Endodermal cell (in vitro differentiated cells): ENCODE data around the gene PTPN14. TPM values are rescaled to one million over a fixed set of nuclear protein-coding genes. Genes with fewer than 3 reads are reported as not detected.

Experiments
- DNase-seq: peaks from one replicate; pipeline ENCODE4 v3.0.0-alpha.2; 2017
- H3K27ac ChIP-seq: 2 replicates; pipeline ENCODE4 v1.5.1; 2013; ENCODE audit warnings: mild to moderate bottlenecking, low read depth, low read length, moderate library complexity
- H3K27me3 ChIP-seq: 2 replicates; pipeline ENCODE4 v1.6.1; 2013; ENCODE audit warnings: mild to moderate bottlenecking, low read length, moderate library complexity; ENCODE audit not compliant: insufficient read depth, control insufficient read depth, poor library complexity, severe bottlenecking
- H3K36me3 ChIP-seq: 2 replicates; pipeline ENCODE4 v1.7.0; 2013; ENCODE audit warnings: mild to moderate bottlenecking, low read length, moderate library complexity; ENCODE audit not compliant: control insufficient read depth, insufficient read depth
- H3K4me1 ChIP-seq: one replicate; pipeline ENCODE4 v1.7.0; 2013; ENCODE audit warnings: low read length; ENCODE audit not compliant: control insufficient read depth, insufficient read depth
- H3K4me3 ChIP-seq: 2 replicates; pipeline ENCODE4 v1.5.1; 2013; ENCODE audit warnings: mild to moderate bottlenecking, low read length, moderate library complexity
- H3K9ac ChIP-seq: 2 replicates; pipeline ENCODE4 v1.6.1; 2013; ENCODE audit warnings: mild to moderate bottlenecking, low read length, moderate library complexity; ENCODE audit not compliant: poor library complexity, severe bottlenecking; ENCODE audit errors: extremely low read depth
- H3K9me3 ChIP-seq: 2 replicates; pipeline ENCODE4 v1.6.1; 2013; ENCODE audit warnings: mild to moderate bottlenecking, low read length, moderate library complexity; ENCODE audit not compliant: control insufficient read depth
- H3K27ac Mint-ChIP-seq: 2 replicates; pipeline ENCODE4 v1.8.0; 2020; ENCODE audit warnings: mixed read lengths
- H3K27me3 Mint-ChIP-seq: 2 replicates; pipeline ENCODE4 v1.8.0; 2021; ENCODE audit warnings: mild to moderate bottlenecking, mixed read lengths; ENCODE audit not compliant: insufficient read depth
- H3K36me3 Mint-ChIP-seq: 2 replicates; pipeline ENCODE4 v1.8.0; 2020; ENCODE audit warnings: low read depth, mixed read lengths
- H3K4me1 Mint-ChIP-seq: 2 replicates; pipeline ENCODE4 v1.8.0; 2020; ENCODE audit warnings: mixed read lengths
- H3K4me3 Mint-ChIP-seq: 2 replicates; pipeline ENCODE4 v1.8.0; 2020; ENCODE audit warnings: mild to moderate bottlenecking, moderate library complexity, mixed read lengths
- H3K9me3 Mint-ChIP-seq: 2 replicates; pipeline ENCODE4 v1.8.0; 2020; ENCODE audit warnings: mild to moderate bottlenecking, mixed read lengths
- CTCF ChIP-seq: fragments of 200-600 bp; sonication (generic); conservative IDR thresholded peaks from 2 replicates; pipeline ENCODE4 v1.5.0; 2021; ENCODE audit warnings: antibody characterized with exemption, mild to moderate bottlenecking
- WGBS, 2 experiments: methylation state at CpG; one replicate each; pipeline versions ENCODE4 v1.1.5 to v1.1.7; 2013; ENCODE audit warnings: missing lambda C conversion rate in 2 of 2, mixed read lengths in 1 of 2; ENCODE audit not compliant: insufficient coverage in 1 of 2, insufficient read length in 1 of 2; 5-methylcytosine and 5-hydroxymethylcytosine counted together
- total RNA-seq, 2 donors: library from RNA; stranded (reverse); fragmentation: NEBNext Ultra II Directional in 1 of 2; extraction: Animal tissue kit (Norgen Biotek cat#: 25700) in 1 of 2; gene quantifications; 2 replicates in 1 of 2; 3 replicates in 1 of 2; pipeline ENCODE4 v1.2.1, GENCODE V29; 2021

Gene PTPN14
- total RNA-seq, 2 donors from 2014 or later = 72.6 to 93.2 TPM

GRCh38 chr1:214318356-214318755 is 233.0 kb downstream of the PTPN14 start:
- Histone ChIP-seq H3K36me3 (peaks cover 39% of the 10 kb centered on the region), H3K4me3 (no peak overlapping the region), H3K9me3 (no peaks in the 10 kb centered on the region), H3K27me3 (no peaks in the 10 kb centered on the region), H3K27ac (no peak overlapping the region), H3K4me1 (peaks cover 8% of the 10 kb centered on the region), H3K9ac (no peak overlapping the region)
- TF ChIP-seq CTCF = no peak
- H3K27me3 Mint-ChIP-seq = peaks cover 5% of the 10 kb centered on the region
- H3K27ac Mint-ChIP-seq = peak overlapping the region; percentile 35
- no peaks in the 10 kb centered on the region for H3K9me3 Mint-ChIP-seq
- no peak overlapping the region for H3K4me3 Mint-ChIP-seq
- WGBS, 2 experiments = 48 to 66% methylated on average over 4 to 6 of the region's 6 CpGs
- DNase-seq = peak; percentile 46
- H3K4me1 Mint-ChIP-seq = peaks cover 23% of the 10 kb centered on the region
- H3K36me3 Mint-ChIP-seq = peaks cover 22% of the 10 kb centered on the region

- no peak overlapping the region for H3K4me3 ChIP-seq
- no peak for DNase-seq
Observed at GRCh38 chr1:214317734-214318133, 233.7 kb downstream of the PTPN14 start.

GRCh38 chr1:214317300-214317699 is 234.1 kb downstream of the PTPN14 start:
- 31 to 34% methylated on average over 4 of the region's 4 CpGs for WGBS, 2 experiments
- H3K4me1 ChIP-seq = peaks cover 8% of the 10 kb centered on the region
- peaks cover 29% of the 10 kb centered on the region for H3K4me1 Mint-ChIP-seq
- no peak for TF ChIP-seq CTCF
- no peaks in the 10 kb centered on the region for H3K9me3 Mint-ChIP-seq
- H3K4me3 ChIP-seq = no peak overlapping the region
- H3K27ac Mint-ChIP-seq = peak overlapping the region; percentile 69
- H3K36me3 Mint-ChIP-seq = peaks cover 22% of the 10 kb centered on the region
- H3K27ac ChIP-seq = no peak overlapping the region
- no peak overlapping the region for H3K9ac ChIP-seq
- no peaks in the 10 kb centered on the region for H3K9me3 ChIP-seq
- peak; percentile 81 for DNase-seq
- no peak overlapping the region for H3K4me3 Mint-ChIP-seq
- H3K27me3 ChIP-seq = no peaks in the 10 kb centered on the region
- H3K27me3 Mint-ChIP-seq = peaks cover 8% of the 10 kb centered on the region
- peaks cover 39% of the 10 kb centered on the region for H3K36me3 ChIP-seq

More at GRCh38 chr1:214317734-214318133, 233.7 kb downstream of the PTPN14 start:
- H3K4me1 Mint-ChIP-seq = peaks cover 24% of the 10 kb centered on the region
- Histone ChIP-seq H3K27ac (peak overlapping the region; percentile 30), H3K9me3 (no peaks in the 10 kb centered on the region), H3K4me1 (peaks cover 8% of the 10 kb centered on the region), H3K36me3 (peaks cover 39% of the 10 kb centered on the region), H3K27me3 (no peaks in the 10 kb centered on the region), H3K9ac (no peak overlapping the region)
- no peak overlapping the region for H3K4me3 Mint-ChIP-seq
- peak overlapping the region; percentile 69 for H3K27ac Mint-ChIP-seq
- peaks cover 7% of the 10 kb centered on the region for H3K27me3 Mint-ChIP-seq
- 57 to 58% methylated on average over 5 of the region's 5 CpGs for WGBS, 2 experiments
- H3K9me3 Mint-ChIP-seq = no peaks in the 10 kb centered on the region
- peaks cover 22% of the 10 kb centered on the region for H3K36me3 Mint-ChIP-seq
- TF ChIP-seq CTCF = peak; percentile 70
